Panc1 (cell line): ENCODE measurements around the gene LRRC8C. TPM values are rescaled to one million over a fixed set of nuclear protein-coding genes. Genes with fewer than 3 reads are reported as not detected.
A peak's percentile ranks its signal among the peaks of the same experiment; 100 is the strongest.

Experiments
- ATAC-seq: fragments of 200-7000 bp; cut with Tn5 transposase; 2 replicates; pipeline ENCODE4 v1.9.1; 2020; ENCODE audit warnings: mild to moderate bottlenecking, moderate library complexity
- Bru-seq: library from RNA; stranded (reverse); fragments of 400-500 nt; gene quantifications from one replicate; lab custom pipeline; 2021; lab: Mats Ljungman, UMichigan
- BruChase-seq, 2 experiments: library from RNA; stranded (reverse); fragments of 400-500 nt; gene quantifications; one replicate each; lab custom pipeline; 2021; lab: Mats Ljungman, UMichigan
- BruUV-seq: library from RNA; stranded (reverse); fragments of 400-500 nt; replicated peaks from 2 replicates; lab custom pipeline; 2021; lab: Mats Ljungman, UMichigan
- CTCF ChIA-PET: fragments of 300-600 bp; sonication (Branson Sonifier 250); formaldehyde crosslinking; loops from one replicate; lab custom pipeline; 2022; ENCODE audit warnings: antibody characterized with exemption; lab: Charles Lee
- POLR2A ChIA-PET: fragments of 300-600 bp; sonication (Branson Sonifier 250); formaldehyde crosslinking; loops from one replicate; lab custom pipeline; 2022; ENCODE audit warnings: antibody characterized with exemption; lab: Charles Lee
- DNase-seq: peaks from one replicate; pipeline ENCODE4 v3.0.0-alpha.2; 2010; ENCODE audit warnings: low read depth, low spot score
- H3K27ac ChIP-seq: 2 replicates; pipeline ENCODE4 v1.5.1; 2011; ENCODE audit warnings: mild to moderate bottlenecking, low read length, inconsistent platforms
- H3K27me3 ChIP-seq: fragments of 200-500 bp; sonication (Bioruptor generic); 2 replicates; pipeline ENCODE4 v1.6.0; 2014; ENCODE audit warnings: low read length, inconsistent platforms; ENCODE audit not compliant: control insufficient read depth, insufficient read depth
- H3K36me3 ChIP-seq: fragments of 200-500 bp; sonication (Bioruptor generic); 2 replicates; pipeline ENCODE4 v1.5.1; 2014; ENCODE audit warnings: inconsistent platforms, mild to moderate bottlenecking, low read length, moderate library complexity; ENCODE audit not compliant: control insufficient read depth, insufficient read depth
- H3K4me1 ChIP-seq: 2 replicates; pipeline ENCODE4 v1.5.1; 2011; ENCODE audit warnings: inconsistent platforms, mild to moderate bottlenecking, low read length, moderate library complexity; ENCODE audit not compliant: control insufficient read depth, insufficient read depth
- H3K4me3 ChIP-seq, 2 experiments: 2 replicates each; pipeline ENCODE4 v1.5.1; 2011 to 2012; ENCODE audit warnings: low read depth in 2 of 2, low read length in 2 of 2, mild to moderate bottlenecking in 2 of 2, inconsistent platforms in 1 of 2, moderate library complexity in 1 of 2
- H3K9me3 ChIP-seq: fragments of 200-500 bp; sonication (Bioruptor generic); 2 replicates; pipeline ENCODE4 v1.5.1; 2014; ENCODE audit warnings: low read depth, mild to moderate bottlenecking, inconsistent platforms, low read length, moderate library complexity; ENCODE audit not compliant: control insufficient read depth, insufficient read depth
- CTCF ChIP-seq: fragments of 450-650 bp; IDR thresholded peaks from 2 replicates; pipeline ENCODE4 v1.5.1; 2017; ENCODE audit warnings: mild to moderate bottlenecking
- POLR2AphosphoS5 ChIP-seq: IDR thresholded peaks from 2 replicates; pipeline ENCODE4 v1.6.1; 2012; ENCODE audit warnings: mild to moderate bottlenecking, low read depth, low read length, moderate library complexity
- SIN3A ChIP-seq: IDR thresholded peaks from 2 replicates; pipeline ENCODE4 v1.6.1; 2012; ENCODE audit warnings: low read depth, mild to moderate bottlenecking, low read length, moderate library complexity, borderline replicate concordance; ENCODE audit not compliant: insufficient read depth
- TCF7L2 ChIP-seq: IDR thresholded peaks from 2 replicates; pipeline ENCODE4 v1.6.1; 2011; ENCODE audit warnings: mild to moderate bottlenecking, low read depth, low read length, inconsistent platforms
- in situ Hi-C: cut with HindIII; loops from 2 replicates; pipeline ENCODE4 v1.10.0; 2016; ENCODE audit warnings: low sequenced_read_pairs, low pct_unique_long_range_greater_than_20kb
- intact Hi-C: fragments of 100-400 bp; cut with micrococcal nuclease; formaldehyde crosslinking; loops from one replicate; pipeline ENCODE4 v1.10.0; 2022; ENCODE audit not compliant: unreplicated experiment
- long read RNA-seq: library from polyadenylated mRNA; unstranded; transcript quantifications from one replicate; pipeline ENCODE4 v2.0.0, GENCODE V29; 2021; ENCODE audit not compliant: unreplicated experiment
- polyA plus RNA-seq: library from polyadenylated mRNA; unstranded; fragments of >200 nt; gene quantifications from one replicate; pipeline ENCODE4 v1.2.1, GENCODE V29; 2012; ENCODE audit warnings: missing spikeins; ENCODE audit not compliant: insufficient read length
- total RNA-seq: library from RNA; stranded (reverse); gene quantifications from one replicate; pipeline ENCODE4 v1.2.1, GENCODE V29; 2021; ENCODE audit not compliant: unreplicated experiment
- TF ChIP-seq, protein P1 (sequence below), 2 experiments: IDR thresholded peaks; 2 replicates each; pipeline ENCODE4 v1.6.1; 2011 to 2012; ENCODE audit warnings: low read depth in 2 of 2, control low read depth in 1 of 2, low read length in 1 of 2, mild to moderate bottlenecking in 1 of 2, moderate library complexity in 1 of 2; ENCODE audit not compliant: insufficient read depth in 1 of 2

LRRC8C gene
- total RNA-seq: 17.1 TPM
- 6.5 TPM for polyA plus RNA-seq
- percentile 88 among the genes with signal in this experiment for Bru-seq, nascent RNA
- percentile 99 among the genes with signal in this experiment for BruChase-seq, experiment 1, labeled RNA remaining after a 2-hour chase
- percentile 97 among the genes with signal in this experiment for BruChase-seq, experiment 2, labeled RNA remaining after a 6-hour chase
- long read RNA-seq, full-length matches to known transcripts: 40 of 54 reads
- long read RNA-seq, partial matches to known transcripts: 13 of 54 reads
- long read RNA-seq, other reads (novel, unspliced or antisense): 1 of 54 reads

- Histone ChIP-seq H3K27ac (peak within 1 kb of the TSS; percentile 91), H3K4me3 (peak within 1 kb of the TSS; percentile 79 to 87), H3K4me1 (peaks cover 36% of the 10 kb centered on the region), H3K9me3 (no peaks in the 10 kb centered on the region), H3K36me3 (no peaks in the 10 kb centered on the region), H3K27me3 (no peaks in the 10 kb centered on the region)
- no peak for DNase-seq
- TF ChIP-seq CTCF (peak; percentile 98), SIN3A (no peak; the same call in 1 of the 2 replicates), POLR2AphosphoS5 (no peak), TCF7L2 (no peak)
- TF ChIP-seq, protein P1, sequence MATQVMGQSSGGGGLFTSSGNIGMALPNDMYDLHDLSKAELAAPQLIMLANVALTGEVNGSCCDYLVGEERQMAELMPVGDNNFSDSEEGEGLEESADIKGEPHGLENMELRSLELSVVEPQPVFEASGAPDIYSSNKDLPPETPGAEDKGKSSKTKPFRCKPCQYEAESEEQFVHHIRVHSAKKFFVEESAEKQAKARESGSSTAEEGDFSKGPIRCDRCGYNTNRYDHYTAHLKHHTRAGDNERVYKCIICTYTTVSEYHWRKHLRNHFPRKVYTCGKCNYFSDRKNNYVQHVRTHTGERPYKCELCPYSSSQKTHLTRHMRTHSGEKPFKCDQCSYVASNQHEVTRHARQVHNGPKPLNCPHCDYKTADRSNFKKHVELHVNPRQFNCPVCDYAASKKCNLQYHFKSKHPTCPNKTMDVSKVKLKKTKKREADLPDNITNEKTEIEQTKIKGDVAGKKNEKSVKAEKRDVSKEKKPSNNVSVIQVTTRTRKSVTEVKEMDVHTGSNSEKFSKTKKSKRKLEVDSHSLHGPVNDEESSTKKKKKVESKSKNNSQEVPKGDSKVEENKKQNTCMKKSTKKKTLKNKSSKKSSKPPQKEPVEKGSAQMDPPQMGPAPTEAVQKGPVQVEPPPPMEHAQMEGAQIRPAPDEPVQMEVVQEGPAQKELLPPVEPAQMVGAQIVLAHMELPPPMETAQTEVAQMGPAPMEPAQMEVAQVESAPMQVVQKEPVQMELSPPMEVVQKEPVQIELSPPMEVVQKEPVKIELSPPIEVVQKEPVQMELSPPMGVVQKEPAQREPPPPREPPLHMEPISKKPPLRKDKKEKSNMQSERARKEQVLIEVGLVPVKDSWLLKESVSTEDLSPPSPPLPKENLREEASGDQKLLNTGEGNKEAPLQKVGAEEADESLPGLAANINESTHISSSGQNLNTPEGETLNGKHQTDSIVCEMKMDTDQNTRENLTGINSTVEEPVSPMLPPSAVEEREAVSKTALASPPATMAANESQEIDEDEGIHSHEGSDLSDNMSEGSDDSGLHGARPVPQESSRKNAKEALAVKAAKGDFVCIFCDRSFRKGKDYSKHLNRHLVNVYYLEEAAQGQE (IDR thresholded peaks at IDR 0.05; ENCODE audit: insufficient read depth in 1 of 2, low read depth in 2 of 2, low read length in 1 of 2): no peak
- POLR2A ChIA-PET: no interaction called here
- ATAC-seq: peak; percentile 94
- no TSS peak for BruUV-seq
- in situ Hi-C loops: no loop called here
- CTCF ChIA-PET: interaction anchor here (4.0 kb wide), 1 partner anchor 130 kb away, joined by 28 read pairs; no protein-coding TSS in a partner anchor
- intact Hi-C loops: loop anchor here (1.0 kb wide), 1 partner anchor 131 kb away; no protein-coding TSS in a partner anchor
Measured at GRCh38 chr1:89632657-89633247, at the start of gene LRRC8C. TSS of gene LRRC8C (plus strand) at chr1:89633120. CDS start at chr1:89686474, 53,354 bp downstream.

DNA sequence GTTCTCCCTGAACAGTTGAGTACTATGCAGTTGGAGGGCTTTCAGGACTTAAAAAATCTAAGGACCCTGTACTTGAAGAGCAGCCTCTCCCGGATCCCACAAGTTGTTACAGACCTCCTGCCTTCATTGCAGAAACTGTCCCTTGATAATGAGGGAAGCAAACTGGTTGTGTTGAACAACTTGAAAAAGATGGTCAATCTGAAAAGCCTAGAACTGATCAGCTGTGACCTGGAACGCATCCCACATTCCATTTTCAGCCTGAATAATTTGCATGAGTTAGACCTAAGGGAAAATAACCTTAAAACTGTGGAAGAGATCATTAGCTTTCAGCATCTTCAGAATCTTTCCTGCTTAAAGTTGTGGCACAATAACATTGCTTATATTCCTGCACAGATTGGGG lies 48.7 kb upstream of the LRRC8C start:
- no peak for DNase-seq
- ChIA-PET CTCF (no interaction called here), POLR2A (no interaction called here)
- Histone ChIP-seq H3K9me3 (no peaks in the 10 kb centered on the region), H3K4me1 (no peaks in the 10 kb centered on the region), H3K36me3 (peaks cover 6% of the 10 kb centered on the region; the same call in 1 of the 2 replicates), H3K27ac (no peak overlapping the region), H3K27me3 (no peaks in the 10 kb centered on the region), H3K4me3 (no peak overlapping the region)
- no TSS peak for BruUV-seq
- TF ChIP-seq POLR2AphosphoS5 (no peak), CTCF (no peak), SIN3A (no peak), TCF7L2 (no peak)
- TF ChIP-seq, protein P1 (IDR thresholded peaks at IDR 0.05; ENCODE audit: insufficient read depth in 1 of 2, low read depth in 2 of 2, low read length in 1 of 2): no peak
- no peak for ATAC-seq
- in situ Hi-C loops (no loop called here), intact Hi-C loops (no loop called here)
